Ishikawa (cell line): ENCODE data around the gene PTPRD.

Experiments
- CEBPB ChIP-seq: IDR thresholded peaks from 2 replicates; pipeline ENCODE4 v1.6.1; 2012
- EGR1 ChIP-seq: IDR thresholded peaks from 2 replicates; pipeline ENCODE4 v1.6.1; 2012
- EP300 ChIP-seq: IDR thresholded peaks from 2 replicates; pipeline ENCODE4 v1.6.1; 2012; ENCODE audit warnings: borderline replicate concordance
- FOXM1 ChIP-seq: IDR thresholded peaks from 2 replicates; pipeline ENCODE4 v1.6.1; 2012; ENCODE audit warnings: low read depth, borderline replicate concordance
- MAX ChIP-seq: IDR thresholded peaks from 2 replicates; pipeline ENCODE4 v1.6.1; 2012
- NFIC ChIP-seq: IDR thresholded peaks from 2 replicates; pipeline ENCODE4 v1.6.1; 2012
- RAD21 ChIP-seq: IDR thresholded peaks from 2 replicates; pipeline ENCODE4 v1.6.1; 2012; ENCODE audit warnings: low read depth
- REST ChIP-seq: IDR thresholded peaks from 2 replicates; pipeline ENCODE4 v1.6.1; 2012; ENCODE audit warnings: low read depth, mild to moderate bottlenecking
- TAF1 ChIP-seq: IDR thresholded peaks from 2 replicates; pipeline ENCODE4 v1.6.1; 2012; ENCODE audit warnings: low read depth, mild to moderate bottlenecking
- TCF12 ChIP-seq: IDR thresholded peaks from 2 replicates; pipeline ENCODE4 v1.6.1; 2012; ENCODE audit warnings: low read depth
- TEAD4 ChIP-seq: IDR thresholded peaks from 2 replicates; pipeline ENCODE4 v1.6.1; 2012
- YY1 ChIP-seq: IDR thresholded peaks from 2 replicates; pipeline ENCODE4 v1.6.1; 2012; ENCODE audit warnings: low read depth

GRCh38 chr9:10212702-10213101, 400.1 kb downstream of the PTPRD start:
- no peak for TF ChIP-seq EP300
- TF ChIP-seq TEAD4, result no peak
- no peak for TF ChIP-seq NFIC
- TF ChIP-seq TAF1, result no peak
- no peak for TF ChIP-seq CEBPB
- TF ChIP-seq YY1, result no peak
- TF ChIP-seq REST, result no peak
- TF ChIP-seq MAX, result no peak
- no peak for TF ChIP-seq RAD21
- TF ChIP-seq TCF12, result no peak
- no peak for TF ChIP-seq EGR1
- TF ChIP-seq FOXM1, result no peak
